GM18858 (cell line): ENCODE measurements around the gene PLEKHG1.

Source experiments
- ATAC-seq: cut with Tn5 transposase; IDR thresholded peaks from one replicate; pipeline ENCODE4 v1.9.1; 2021; ENCODE audit not compliant: unreplicated experiment

Gene PLEKHG1

GRCh38 chr6:150599199-150600009 lies at the start of gene PLEKHG1:
Gene PLEKHG1 (plus strand): TSS chr6:150599885. CDS start chr6:150733682, 133,797 bp downstream.
- peak; percentile 64 for ATAC-seq

- ATAC-seq = no peak
These were observed 49.4 kb upstream of the PLEKHG1 start for GRCh38 chr6:150550244-150550643.

GRCh38 chr6:150557043-150557599 lies 42.6 kb upstream of the PLEKHG1 start:
- no peak for ATAC-seq

GRCh38 chr6:150560004-150560883 lies 39.4 kb upstream of the PLEKHG1 start:
- ATAC-seq = no peak

- ATAC-seq = no peak
These were observed 38.8 kb upstream of the PLEKHG1 start for GRCh38 chr6:150560884-150561219.

- ATAC-seq = no peak
These were observed 33.7 kb upstream of the PLEKHG1 start for GRCh38 chr6:150565945-150566344.

GRCh38 chr6:150566486-150566885 lies 33.2 kb upstream of the PLEKHG1 start:
- no peak for ATAC-seq

GRCh38 chr6:150567380-150567779 lies 32.3 kb upstream of the PLEKHG1 start:
- no peak for ATAC-seq

- ATAC-seq = no peak
These were observed 31.8 kb upstream of the PLEKHG1 start for GRCh38 chr6:150567823-150568383.

- ATAC-seq = no peak
These were observed 31.1 kb upstream of the PLEKHG1 start for GRCh38 chr6:150568560-150568959.

GRCh38 chr6:150569161-150569560 lies 30.5 kb upstream of the PLEKHG1 start:
- ATAC-seq = no peak

- no peak for ATAC-seq
These were observed 26.5 kb upstream of the PLEKHG1 start for GRCh38 chr6:150573041-150573681.

GRCh38 chr6:150575836-150576235 lies 23.8 kb upstream of the PLEKHG1 start:
- no peak for ATAC-seq

GRCh38 chr6:150576651-150577226 lies 22.9 kb upstream of the PLEKHG1 start:
- no peak for ATAC-seq

GRCh38 chr6:150579611-150580010 lies 20.1 kb upstream of the PLEKHG1 start:
- no peak for ATAC-seq

- no peak for ATAC-seq
These were observed 19.2 kb upstream of the PLEKHG1 start for GRCh38 chr6:150580489-150580888.

GRCh38 chr6:150584065-150584464 lies 15.6 kb upstream of the PLEKHG1 start:
- ATAC-seq = no peak

GRCh38 chr6:150584596-150584995 lies 15.1 kb upstream of the PLEKHG1 start:
- no peak for ATAC-seq

GRCh38 chr6:150586850-150587359 lies 12.8 kb upstream of the PLEKHG1 start:
- no peak for ATAC-seq

GRCh38 chr6:150587637-150588036 lies 12.0 kb upstream of the PLEKHG1 start:
- no peak for ATAC-seq
